HFF-Myc (cell line): ENCODE results near the gene MACROH2A1.

ENCODE experiments used
- DNase-seq: peaks from one replicate; pipeline ENCODE4 v3.0.0-alpha.2; 2011; ENCODE audit warnings: low read depth; ENCODE audit errors: extremely low read depth
- H3K4me3 ChIP-seq: replicated peaks from 2 replicates; pipeline ENCODE4 v1.5.1; 2011; ENCODE audit warnings: low read depth, mild to moderate bottlenecking, control low read depth, low read length
- TF ChIP-seq, protein P1 (sequence below): IDR thresholded peaks from 2 replicates; pipeline ENCODE4 v1.5.1; 2012; ENCODE audit warnings: mild to moderate bottlenecking, low read depth, low read length, control low read depth; ENCODE audit errors: missing control alignments

MACROH2A1 gene

DNA sequence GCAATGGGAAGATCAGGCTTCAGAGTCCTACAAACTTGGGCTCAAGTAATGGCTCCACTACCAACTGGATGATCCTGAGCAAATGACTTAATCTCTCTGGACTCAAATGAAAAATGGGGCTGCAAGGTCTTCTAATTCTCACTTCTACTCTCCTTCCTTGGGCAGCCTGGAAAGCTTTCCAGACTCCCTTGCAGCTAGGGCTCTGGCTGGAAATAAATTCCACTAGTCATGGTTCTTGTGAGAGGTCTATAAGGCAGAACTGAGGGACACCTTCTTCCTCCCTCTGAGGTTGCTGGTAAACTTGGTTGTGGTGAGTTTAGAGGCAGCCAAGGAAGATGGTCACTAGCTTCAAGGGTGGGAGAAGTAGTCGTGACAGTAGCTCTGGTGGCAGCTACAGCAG lies 29.6 kb upstream of the MACROH2A1 start:
- H3K4me3 ChIP-seq: no peak overlapping the region

DNA sequence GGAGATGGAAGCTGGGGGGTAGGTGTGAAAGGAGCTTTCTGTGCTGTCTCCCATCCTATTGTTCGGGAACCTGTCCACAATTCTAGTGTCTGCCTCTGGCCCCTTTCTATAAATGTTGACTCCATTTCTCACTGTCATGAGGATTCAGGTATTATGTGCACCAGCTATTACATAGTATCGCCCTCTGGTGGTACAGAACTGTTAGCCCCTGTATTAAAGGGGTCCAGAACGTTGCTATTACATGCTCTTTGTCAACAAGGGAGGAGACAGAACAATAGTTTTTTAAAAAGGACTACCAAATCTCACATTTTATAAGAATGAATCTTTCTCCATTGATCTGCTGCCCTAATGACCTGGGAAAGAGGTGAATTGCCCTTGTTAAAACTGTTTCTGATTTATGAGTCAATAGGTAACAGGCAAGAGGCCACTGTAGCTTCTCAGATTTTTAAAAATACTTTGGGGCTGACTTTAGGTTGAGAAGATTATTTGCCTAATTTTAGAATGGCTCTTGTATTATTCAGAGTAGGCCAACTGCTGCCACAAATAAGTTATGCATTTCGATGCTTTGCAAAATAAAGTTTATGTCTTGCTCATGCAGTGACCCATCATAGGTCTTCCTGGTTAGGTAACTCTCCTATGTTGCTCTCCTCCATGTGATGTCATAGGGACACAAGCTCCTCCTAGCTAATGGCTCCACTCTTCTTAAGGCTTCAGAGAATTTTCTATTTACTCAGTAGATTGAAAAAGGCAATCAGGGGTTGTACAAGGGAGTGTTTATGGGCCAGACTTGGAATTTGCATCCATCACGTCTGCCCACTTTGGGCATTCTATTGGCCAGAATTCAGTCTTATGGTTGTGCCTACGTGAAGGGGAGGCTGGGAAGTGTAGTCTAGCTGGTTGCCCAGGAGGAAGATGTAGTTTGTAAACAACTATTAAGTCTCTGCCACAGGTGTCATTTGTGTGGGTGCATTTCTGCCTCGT lies 27.4 kb upstream of the MACROH2A1 start:
- peak; percentile 39 for DNase-seq
- TF ChIP-seq, protein P1, sequence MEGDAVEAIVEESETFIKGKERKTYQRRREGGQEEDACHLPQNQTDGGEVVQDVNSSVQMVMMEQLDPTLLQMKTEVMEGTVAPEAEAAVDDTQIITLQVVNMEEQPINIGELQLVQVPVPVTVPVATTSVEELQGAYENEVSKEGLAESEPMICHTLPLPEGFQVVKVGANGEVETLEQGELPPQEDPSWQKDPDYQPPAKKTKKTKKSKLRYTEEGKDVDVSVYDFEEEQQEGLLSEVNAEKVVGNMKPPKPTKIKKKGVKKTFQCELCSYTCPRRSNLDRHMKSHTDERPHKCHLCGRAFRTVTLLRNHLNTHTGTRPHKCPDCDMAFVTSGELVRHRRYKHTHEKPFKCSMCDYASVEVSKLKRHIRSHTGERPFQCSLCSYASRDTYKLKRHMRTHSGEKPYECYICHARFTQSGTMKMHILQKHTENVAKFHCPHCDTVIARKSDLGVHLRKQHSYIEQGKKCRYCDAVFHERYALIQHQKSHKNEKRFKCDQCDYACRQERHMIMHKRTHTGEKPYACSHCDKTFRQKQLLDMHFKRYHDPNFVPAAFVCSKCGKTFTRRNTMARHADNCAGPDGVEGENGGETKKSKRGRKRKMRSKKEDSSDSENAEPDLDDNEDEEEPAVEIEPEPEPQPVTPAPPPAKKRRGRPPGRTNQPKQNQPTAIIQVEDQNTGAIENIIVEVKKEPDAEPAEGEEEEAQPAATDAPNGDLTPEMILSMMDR: peak; percentile 78
- no peak overlapping the region for H3K4me3 ChIP-seq

More for the DNA sequence above, 29.6 kb upstream of the MACROH2A1 start:
- no peak for DNase-seq
- TF ChIP-seq, protein P1: no peak

DNA sequence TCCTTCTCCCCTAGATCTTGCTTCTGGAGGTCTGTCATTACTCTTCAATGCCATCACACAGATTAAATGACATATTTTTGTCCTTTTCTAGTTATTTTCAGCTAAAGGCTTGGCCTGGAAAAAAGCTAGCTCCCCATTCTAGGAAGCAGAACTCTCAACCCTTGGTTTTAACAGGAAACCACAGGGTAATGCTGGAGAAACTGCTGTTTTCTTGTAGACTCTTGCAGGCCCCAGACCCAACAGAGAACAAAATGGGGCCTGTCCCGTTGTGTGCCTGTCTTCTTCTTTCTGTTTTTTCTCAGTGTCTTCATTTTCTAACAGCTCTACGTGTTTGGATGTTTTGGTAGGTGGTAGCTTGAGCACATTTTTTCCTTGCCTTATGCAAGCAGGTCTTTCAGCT lies 26.6 kb upstream of the MACROH2A1 start:
- no peak for DNase-seq
- no peak overlapping the region for H3K4me3 ChIP-seq
- TF ChIP-seq, protein P1: no peak

DNA sequence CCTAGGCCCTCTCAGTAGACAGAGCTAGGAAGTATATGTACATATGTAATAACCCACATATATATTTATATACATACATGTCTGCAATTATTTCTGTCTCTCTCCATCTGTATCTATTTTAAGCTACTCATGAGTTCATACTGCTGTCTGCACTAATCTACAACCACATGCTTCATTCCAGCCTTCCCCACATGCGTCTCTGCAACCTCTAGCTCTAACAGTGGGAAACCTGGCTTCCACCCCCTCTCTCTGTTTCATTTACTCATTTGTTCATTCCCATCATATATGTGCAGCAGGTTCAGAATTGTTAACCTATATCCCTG lies 24.8 kb upstream of the MACROH2A1 start:
- no peak for DNase-seq
- TF ChIP-seq, protein P1: no peak
- H3K4me3 ChIP-seq: no peak overlapping the region

DNA sequence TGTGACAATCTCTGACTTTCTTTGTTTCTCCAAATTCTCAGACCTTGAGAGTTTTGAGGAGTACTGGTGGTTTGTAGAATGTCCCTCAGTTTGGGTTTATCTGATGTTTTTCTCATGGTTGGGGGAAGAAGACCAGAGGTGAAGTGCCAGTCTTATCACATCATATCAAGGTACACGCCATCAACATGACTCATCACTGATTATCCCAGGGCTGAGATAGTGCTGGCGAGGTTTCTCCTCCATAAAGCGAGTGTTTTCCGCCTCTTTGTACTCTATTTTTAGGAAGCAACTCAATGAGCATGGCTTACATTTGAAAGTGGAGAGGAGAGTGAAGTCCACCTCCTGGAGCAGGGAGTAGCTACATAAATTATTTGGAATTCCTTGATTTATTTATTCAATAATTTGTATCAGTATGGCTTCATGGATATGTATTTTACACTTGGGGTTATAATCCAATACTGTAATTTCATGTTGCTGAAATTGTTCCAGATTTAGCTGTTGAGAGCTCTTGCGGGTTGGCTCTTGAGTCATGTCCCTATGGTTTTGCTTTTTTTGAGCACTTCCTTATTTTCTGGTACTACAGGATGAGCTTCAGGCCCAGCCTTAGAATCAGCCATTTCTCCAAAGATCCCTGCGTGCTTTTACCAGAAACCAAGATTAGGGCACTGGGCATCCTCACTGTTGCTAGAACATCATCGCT lies 24.3 kb upstream of the MACROH2A1 start:
- H3K4me3 ChIP-seq: no peak overlapping the region
- TF ChIP-seq, protein P1: no peak
- DNase-seq: no peak

DNA sequence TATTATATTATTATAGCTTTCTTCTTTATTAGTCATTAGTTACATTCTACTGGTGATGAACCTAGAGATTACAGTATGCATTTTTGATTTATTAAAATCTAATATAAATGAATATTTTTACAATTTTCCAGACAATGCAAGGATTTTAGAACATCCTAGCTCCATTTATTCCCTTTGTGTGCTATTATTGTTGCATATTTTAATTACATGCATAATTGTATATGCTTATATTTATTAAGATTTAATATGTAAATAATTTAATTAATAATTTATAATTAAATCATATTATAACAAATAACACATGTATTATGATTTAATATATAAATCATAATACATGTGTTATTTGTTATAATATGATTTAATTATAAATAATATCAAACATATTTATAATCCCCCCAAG lies 23.4 kb upstream of the MACROH2A1 start:
- H3K4me3 ChIP-seq: no peak overlapping the region
- DNase-seq: no peak
- TF ChIP-seq, protein P1: no peak
